Measurements from ENCODE around the gene CLCA2.

- no peak for TF ChIP-seq CTCF (IDR thresholded peaks at IDR 0.05; ENCODE audit: insufficient read depth, low read length)
- TF ChIP-seq REST (IDR thresholded peaks at IDR 0.05; ENCODE audit: insufficient replicate concordance, low read depth): no peak
- no peak for TF ChIP-seq POLR2AphosphoS5 (IDR thresholded peaks at IDR 0.05; ENCODE audit: low read depth)
- no peak for TF ChIP-seq SPI1 (IDR thresholded peaks at IDR 0.05; ENCODE audit: borderline replicate concordance, low read depth)
Observed at GRCh38 chr1:86435327-86435726, 11.4 kb downstream of the CLCA2 start.

Measured in HL-60 (cell line).